ENCODE results near the gene DGCR8.

Gene DGCR8

DNA sequence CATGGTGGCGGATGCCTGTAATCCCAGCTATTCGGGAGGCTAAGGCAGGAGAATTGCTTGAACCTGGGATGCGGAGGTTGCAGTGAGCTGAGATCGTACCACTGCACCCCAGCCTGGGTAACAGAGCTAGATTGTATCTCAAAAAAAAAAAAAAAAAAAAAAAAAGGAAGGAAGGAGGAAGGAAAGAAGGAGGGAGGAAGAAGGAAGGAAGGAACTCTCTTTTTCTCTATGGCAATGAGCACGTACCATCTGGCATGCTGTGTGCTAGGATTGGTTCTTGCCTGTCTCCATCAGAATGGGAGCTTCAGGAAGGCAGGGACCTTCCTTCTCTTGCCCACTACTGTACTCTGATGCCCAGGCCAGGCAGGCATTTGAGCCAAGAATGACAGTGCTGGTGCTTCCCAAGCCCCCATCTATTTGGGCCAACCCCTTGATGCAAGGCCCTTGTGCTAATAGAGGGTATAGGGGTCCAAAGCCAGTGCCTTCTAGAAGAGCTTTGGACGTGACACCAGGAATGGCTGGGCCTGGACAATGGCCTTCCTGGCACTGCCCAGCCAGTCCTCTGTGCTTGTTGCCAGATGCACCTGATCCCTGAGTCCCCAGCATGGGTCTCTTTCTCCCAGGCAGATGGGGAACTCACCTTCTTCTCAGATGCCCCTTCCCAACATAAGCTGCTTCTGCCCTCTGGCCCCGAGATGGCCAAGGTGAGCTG is 10.6 kb upstream of the DGCR8 start:
- DNase-seq, result no peak

DNA sequence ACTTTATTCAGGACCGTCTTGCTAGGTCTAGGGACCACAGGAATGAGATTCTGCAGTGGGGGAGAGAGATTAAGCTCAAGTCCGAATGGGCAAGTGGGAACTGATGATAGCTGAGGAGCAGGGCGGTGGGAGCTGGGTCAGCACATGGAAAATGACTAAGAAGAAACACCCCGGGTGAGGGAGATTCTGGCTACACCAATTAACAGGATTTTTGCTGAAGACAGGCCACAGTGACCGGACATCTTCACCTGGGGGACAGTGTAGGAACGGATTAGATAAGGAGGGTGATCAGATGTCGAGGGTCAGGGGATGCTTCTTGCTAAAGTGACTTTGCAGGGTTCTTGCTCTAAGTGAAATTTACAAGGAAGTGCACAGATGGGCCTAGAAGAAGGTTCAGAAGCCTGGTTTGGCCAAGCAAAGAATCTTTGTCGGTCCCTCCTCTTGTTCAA is 8.5 kb upstream of the DGCR8 start:
- no peak for DNase-seq

DNA sequence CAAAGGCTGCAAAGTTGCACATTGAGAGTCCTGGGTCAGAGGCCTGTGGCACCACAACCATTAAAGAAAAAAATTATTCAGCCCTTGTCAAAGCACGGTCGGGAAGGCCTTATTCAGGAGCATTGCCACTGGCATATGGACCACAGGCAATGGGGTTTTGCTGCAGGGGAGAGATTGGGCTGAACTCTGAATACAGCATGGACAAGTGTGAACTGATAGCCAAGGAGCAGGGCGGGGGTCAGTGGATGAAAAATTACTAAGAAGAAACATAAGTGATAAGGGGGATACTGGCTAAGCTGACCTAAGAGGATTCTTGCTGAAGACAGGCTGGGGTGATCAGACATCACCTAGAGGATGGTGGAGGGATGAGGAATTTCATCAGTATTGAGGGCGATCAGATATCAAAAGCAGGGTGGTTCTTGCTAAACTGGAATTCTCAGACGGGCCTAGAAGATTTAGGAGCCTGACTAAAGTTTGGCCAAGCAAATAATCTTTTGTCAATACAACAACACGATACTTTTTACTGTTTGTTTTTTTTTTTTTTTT is 3.3 kb upstream of the DGCR8 start:
- no peak for DNase-seq

DNA sequence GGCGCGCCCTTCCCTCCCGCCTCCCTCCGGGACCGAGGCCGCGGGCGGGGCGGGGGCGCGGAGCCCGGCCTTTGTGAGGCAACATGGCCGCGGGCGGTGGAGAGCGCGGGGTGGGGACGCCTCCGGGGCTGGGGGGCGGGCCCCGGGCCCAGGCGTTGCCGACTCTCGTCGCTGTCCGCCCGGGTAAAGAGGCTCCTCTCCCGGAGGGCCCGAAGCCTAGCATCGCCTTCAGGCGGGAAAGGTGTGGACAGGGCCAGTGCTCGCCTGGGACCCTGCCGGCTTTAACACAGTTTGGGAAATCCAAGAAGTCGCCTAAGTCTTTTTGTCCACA is 369 bp downstream of the DGCR8 start:
- peak; percentile 64 for DNase-seq

DNA sequence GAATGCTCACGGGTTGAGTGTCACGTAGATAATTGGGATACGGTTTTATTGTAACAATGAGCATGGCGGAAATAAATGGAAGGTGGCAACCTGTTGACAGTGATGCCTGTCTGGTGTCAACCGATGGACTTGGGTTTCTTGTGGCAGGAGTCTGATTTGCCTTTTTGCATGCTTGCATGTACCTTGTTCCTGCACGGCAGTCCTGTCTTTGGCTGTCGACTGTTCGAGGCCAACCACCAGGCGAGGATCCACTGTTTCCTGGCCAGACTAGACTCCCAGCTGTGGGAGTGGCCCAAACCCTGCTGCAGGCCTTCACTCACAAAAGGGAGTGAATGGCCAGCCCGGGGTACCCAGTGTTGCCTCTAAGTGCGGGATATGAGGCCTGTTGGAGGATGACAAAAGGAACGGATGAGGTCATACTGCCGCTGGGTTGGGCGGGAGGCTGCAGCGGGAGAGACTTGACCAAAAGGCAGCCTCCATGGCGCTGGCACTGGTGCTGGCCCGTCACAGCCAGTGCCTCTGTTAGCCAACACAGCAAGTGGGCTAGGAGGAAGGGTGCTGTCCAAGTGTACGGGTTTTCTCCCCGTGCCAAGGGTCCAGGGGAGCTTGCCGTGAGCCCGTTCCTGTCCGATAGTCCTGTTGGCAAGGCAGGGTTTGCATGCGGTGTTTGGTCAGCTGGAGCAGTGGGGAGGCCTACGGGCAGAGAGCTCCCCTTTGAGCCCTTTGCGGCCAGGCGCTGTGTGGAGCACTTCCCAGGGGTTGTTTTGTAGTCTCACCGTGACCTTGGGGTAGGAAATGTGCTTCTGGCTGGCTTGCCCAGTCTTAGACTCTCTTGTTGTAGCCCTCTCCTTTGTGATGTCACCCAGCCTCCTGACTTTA is 974 bp downstream of the DGCR8 start:
- DNase-seq, result peak; percentile 22

DNA sequence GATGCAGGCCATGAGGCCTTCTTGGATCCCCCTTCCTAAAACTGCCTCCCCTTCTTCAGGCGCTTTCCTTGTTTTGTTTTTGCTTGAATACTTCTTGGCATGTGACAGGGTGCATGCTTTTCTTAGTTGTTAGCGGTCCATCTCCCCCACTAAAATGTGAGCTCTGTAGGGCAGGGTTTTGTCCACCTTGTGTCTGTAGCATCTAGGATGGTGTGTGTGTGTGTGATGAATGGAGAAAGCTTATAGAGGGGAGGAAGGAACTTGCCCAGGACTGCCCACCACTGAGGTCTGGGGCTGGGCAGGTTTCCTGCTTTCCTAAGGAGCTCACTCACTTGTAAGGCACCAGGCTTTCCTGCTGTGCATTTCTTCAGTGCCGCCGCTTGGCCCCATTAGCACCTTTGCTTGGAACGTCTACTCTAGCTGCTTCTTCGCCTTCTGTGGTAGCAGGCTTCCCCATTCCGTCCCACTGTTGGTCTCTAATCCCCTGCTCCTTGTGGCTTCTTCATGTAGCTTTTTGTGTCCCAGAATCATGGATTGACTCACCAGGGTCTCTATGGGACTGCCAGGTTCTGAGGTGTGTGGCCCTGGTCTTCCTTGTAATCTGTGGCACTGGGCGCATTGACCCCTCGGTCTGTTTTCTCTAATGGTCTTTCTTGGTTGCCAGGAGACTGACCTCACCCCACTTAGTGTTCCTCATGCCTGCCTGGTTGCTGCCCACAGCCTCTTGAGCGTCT is 3.3 kb downstream of the DGCR8 start:
- no peak for DNase-seq

DNA sequence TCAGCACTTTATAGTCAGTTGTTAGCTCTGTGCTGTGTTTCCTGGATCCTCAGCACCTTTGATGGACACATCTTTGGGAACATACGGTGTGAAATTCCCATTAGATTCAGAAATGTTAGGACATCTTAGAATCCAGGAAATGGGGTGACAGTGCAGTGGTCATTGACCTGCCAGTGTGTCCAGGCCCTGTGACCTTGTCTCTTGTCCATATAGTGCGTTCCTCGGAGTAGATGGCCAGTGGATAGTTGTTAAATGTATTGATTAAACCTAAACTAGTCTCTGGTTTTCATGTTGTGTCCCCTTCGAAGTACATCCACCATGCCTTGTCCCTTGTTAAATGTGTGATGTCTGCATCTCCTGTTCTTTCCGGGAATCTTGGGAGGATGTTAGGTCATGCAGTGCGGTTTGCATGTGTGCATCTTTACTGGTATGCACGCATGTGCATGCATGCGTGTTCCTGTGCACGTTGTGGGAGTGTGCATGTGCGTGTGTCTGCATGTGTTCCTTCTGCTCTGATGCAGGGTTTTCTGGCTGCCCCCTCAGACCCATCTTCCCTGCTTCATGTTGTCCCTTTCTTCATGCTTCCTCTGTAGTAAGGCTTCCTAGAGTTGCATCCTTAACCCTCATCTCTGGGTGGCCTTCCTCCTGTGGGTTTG is 4.0 kb downstream of the DGCR8 start:
- DNase-seq, result no peak

DNA sequence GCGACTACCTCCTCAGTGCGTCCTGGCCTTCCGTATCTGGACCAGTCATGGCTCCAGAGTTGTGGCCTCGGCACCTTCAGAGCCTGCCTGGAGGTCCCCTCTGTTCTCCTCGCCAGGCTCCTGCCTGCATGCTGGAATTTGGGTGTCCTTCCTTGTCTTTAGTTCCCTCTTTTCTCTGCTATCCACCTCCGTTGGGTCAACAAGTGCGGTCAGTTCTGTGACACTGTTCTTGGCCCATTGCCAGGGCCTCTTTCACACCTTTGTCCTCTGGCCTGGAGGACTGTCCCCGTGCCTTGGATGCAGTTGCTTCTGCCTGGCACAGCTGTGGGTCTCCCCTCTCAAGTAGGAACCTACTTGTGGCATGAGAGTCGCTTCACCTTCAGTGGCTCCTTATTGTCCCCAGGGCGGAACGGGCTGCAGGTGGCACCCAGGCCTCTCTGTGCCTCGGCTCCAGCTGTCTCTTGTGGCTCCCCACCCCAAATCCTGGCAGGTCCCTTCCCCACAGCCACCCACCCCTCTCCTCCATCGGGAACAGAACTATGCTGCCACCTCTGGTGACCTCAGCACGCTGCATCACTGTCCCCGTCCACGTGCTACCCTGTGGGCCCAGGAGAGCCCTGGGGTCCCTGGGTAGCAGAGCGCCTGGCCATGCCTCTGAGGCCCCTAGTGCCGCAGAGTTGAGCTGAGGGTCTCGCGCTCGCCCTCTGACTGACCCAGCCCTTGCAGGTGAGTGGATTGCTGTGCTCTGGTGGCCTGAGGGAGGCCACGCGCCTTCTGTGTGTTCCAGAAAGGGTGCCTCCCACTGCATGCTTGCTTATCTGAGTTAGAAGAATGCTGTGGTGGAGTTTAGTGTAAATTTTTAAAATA is 4.7 kb downstream of the DGCR8 start:
- no peak for DNase-seq

DNA sequence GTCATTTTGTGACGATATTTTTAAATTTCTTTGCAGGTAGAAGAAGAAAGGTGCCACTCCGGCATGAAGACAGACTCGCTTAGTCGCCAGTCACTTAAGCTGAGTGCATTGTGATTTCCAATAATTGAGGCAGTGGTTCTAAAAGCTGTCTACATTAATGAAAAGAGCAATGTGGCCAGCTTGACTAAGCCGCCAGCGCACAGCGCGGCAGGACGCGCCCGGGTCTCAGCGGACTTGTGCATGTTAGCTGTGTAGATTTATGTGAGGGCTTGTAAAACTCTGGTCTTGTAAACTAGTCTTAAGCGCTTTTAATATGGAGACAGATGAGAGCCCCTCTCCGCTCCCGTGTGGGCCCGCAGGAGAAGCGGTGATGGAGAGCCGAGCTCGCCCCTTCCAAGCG is 5.6 kb downstream of the DGCR8 start:
- no peak for DNase-seq

DNA sequence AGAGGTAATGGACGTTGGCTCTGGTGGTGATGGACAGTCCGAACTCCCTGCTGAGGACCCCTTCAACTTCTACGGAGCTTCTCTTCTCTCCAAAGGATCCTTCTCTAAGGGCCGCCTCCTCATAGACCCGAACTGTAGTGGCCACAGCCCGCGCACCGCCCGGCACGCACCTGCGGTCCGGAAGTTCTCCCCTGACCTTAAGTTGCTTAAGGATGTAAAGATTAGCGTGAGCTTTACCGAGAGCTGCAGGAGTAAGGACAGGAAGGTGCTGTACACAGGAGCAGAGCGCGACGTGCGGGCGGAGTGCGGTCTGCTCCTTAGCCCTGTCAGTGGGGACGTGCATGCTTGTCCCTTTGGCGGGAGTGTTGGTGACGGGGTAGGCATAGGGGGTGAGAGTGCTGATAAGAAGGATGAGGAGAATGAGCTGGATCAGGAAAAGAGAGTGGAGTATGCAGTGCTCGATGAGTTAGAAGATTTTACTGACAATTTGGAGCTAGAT is 6.1 kb downstream of the DGCR8 start:
- DNase-seq, result no peak

DNA sequence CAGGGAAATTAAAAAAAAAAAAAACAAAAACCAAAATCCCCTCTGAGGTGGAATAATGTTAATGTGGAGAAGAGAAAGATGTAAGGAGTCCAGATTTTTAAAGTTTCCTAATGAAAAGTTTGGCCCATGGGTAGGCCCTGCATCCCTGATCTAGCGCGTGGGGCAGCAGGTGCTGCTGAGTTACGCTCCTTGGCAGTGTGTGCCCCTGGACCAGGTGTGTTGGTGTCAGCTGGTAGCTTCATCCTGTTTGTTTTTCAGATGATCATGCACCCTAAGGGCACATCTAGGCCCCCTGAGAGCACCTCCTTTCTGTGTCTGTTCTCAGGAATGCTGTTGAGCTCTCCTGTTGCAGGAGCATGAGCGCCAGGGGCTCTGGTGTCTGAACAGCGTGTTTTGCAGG is 6.7 kb downstream of the DGCR8 start:
- DNase-seq, result no peak

DNA sequence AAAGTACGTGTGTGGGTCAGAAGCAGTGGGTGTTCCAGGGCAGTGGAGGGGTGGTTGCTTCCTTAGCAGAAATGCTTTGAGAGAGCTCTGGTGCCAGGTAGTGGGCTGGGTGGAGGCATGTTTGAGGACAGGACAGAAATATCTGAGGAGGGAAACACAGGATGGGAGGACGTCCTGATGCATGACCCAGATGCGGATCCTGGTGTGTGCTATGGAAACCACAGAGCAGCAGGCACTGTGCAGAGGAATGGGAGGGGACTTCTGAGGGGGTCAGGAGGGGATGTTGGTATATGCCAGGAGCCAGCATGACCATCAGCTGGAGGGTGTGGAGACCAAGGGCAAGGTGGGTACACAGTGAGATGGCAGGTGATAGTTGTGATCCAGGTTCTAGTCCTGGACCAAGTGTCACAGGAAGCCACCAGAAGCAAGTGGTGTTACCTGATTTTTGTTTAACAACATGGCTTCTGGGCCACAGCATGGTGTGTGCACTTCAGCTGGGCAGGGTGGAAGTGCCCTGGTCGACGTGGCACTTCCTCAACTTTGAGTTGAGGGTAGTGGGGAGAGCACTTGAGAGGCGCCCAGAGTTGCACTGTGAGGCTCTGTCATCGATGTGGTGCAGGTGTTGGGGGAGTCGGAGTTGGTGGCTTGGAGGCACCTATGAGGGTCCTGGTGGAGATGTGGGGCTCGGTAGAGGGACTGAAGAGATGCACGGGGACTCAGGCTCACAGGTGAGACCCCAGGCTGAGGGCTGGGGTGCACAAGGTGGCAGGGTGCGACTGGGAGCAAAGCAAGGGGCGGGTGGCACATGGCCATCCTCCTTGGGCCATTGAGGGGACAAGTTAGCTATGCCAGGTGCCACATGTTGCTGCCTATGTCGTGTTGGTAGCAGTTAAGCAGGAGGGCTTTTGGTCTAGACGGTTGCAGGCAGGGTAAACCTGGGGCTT is 7.5 kb downstream of the DGCR8 start:
- DNase-seq, result no peak

DNA sequence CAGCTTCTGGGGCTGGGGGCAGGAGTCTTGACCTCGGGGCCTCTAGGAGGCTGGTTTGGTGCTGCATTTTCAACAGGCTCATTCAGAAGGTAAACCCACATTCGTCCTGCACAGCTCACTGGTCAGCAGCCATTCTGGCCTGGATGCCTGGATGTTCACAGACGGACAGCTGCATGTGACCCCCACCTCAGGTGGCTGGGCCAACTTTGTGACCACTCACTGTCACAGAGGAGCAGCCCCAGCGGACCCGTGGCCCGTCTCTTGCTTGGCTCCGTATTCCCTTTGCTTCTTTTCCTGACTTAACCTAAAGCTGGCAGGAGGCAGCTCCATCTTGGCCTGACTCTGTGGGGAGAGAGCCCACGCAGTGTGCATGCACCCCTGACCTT is 8.2 kb downstream of the DGCR8 start:
- no peak for DNase-seq

DNA sequence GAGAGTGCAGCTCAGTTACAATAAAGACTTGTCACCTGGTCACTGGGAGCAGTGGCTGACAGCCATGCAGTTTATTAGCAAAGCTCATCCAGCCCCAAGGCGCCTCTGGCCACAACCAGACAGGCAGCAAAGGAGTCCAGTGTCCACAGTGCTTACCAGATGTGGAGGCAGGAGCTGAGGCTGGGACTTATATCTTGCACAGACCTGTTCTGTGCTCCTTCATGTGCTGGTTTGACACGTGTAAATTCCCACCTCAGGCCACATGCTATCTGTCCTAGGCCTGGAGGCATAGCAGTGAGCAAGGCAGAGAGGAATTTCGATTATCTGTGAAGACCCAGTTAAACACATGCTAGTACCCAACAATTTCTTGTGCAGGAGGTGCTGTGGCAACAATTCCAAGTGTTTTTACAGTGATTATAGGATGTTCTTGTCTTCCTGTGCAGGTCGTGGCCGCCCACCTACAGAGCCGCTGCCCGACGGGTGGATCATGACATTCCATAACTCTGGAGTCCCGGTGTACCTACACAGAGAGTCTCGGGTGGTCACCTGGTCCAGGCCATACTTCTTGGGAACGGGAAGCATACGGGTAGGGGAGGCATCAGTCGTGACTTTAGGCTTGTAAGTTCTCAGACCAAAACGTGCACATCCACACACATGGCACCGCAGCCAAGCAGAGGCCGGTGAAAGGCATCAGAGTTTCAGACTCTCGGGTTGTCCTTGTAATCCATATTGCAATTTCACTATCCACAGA is 9.4 kb downstream of the DGCR8 start:
- no peak for DNase-seq

DNA sequence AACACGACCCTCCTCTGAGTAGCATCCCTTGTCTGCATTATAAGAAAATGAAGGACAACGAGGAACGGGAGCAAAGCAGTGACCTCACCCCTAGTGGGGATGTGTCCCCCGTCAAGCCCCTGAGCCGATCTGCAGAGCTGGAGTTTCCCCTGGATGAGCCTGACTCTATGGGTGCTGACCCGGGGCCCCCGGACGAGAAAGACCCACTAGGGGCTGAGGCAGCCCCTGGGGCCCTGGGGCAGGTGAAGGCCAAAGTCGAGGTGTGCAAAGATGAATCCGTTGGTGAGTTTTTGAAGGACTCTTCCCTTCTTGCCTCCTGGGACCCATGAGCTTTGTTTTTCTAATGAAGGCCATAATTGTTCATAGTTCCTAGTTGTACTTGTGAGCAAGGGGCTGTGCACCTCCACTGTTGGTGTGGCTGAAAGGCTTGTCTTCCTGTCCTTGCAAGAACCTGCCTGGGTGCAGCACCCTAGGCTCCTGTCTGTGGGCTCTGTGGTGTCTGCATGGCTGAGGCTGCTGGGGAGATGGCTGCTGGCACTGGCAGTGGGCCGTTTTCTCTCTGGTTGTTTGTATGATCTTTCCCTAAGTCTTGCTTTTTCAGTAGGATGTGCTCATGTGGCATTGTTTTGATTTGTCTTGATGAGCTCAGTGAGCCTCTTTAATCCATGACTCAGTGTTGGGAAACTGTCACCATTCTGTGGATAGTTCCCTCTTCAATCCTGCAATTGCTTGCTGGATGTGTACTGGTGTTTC is 10.1 kb downstream of the DGCR8 start:
- DNase-seq, result no peak

DNA sequence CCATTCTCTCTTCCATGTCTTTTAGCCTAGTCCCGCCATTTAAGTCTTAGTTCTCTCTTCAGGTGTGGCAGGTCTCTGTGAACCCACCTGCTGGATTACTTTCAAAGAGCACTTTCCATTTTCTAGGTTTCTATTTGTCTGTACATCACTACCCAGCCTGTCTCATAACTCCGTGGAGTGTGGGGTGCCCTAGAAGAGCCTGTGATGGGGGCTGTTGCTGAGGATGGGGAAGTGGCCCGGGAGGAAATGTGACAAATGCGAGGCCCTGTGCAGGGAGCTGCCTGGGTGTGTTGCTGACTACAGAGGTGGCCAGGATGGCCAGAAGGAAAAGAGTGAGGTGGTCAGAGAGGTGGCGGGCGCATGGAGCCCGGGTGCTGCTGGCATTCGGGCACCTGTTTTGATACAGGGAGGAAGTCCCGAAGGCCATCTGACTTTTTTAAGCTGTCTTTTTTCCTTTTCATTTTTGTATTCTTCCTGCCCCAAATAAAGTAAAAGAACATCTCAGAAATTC is 10.7 kb downstream of the DGCR8 start:
- DNase-seq, result no peak

DNA sequence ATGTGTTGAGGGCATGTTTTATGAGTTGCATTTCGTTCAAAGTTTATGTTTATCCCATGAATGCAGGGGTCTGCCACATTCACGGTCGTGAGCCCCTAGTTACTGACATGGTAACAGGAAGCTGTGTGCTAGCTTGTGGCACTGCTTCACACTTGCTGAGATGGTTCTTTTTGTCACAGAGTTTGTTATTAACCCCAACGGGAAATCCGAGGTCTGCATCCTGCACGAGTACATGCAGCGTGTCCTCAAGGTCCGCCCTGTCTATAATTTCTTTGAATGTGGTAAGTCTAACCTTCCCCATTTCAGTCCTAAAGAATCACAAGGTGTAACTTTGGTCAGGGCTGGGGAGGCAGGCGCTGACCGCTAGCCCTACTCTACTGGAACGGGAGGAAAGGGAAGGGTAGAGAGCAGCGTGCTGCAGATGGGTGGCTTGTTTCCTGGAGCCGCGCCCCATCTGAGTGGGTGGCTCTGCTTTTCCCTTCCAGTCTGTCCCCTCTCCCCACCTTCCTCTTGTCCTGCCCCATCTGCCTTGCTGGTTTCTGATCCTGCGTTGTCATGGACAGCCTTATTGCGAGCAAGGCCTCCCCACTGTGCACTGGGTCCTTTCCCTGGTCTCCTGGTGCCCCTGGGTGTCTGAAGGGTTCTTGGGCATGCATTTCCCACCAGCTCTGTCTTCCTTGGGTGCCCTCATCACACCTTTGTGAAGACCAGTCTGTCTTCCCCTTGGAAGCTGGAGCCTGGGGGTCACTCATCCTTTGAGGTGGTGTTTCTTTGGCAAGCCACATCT is 11.8 kb downstream of the DGCR8 start:
- DNase-seq, result no peak

DNA sequence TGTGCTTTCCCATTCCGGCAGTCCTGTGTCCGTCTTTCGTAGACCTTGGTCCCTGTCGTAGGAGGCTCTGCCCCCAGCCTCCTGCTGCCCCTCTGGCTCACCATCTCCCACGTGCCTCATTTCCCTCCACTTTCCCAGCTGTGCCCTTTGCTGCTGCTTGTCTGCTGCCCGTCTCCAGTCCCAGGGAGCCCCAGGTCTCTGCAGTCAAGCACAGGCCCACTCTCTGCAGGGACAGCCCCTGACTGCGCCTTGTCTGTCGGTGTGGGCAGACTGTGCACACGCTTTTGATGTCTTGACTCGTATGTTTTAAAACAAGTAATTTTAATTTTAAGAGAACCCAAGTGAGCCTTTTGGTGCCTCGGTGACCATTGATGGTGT is 12.4 kb downstream of the DGCR8 start:
- DNase-seq, result no peak
